Measurements from ENCODE around the gene CD8B.

DNA sequence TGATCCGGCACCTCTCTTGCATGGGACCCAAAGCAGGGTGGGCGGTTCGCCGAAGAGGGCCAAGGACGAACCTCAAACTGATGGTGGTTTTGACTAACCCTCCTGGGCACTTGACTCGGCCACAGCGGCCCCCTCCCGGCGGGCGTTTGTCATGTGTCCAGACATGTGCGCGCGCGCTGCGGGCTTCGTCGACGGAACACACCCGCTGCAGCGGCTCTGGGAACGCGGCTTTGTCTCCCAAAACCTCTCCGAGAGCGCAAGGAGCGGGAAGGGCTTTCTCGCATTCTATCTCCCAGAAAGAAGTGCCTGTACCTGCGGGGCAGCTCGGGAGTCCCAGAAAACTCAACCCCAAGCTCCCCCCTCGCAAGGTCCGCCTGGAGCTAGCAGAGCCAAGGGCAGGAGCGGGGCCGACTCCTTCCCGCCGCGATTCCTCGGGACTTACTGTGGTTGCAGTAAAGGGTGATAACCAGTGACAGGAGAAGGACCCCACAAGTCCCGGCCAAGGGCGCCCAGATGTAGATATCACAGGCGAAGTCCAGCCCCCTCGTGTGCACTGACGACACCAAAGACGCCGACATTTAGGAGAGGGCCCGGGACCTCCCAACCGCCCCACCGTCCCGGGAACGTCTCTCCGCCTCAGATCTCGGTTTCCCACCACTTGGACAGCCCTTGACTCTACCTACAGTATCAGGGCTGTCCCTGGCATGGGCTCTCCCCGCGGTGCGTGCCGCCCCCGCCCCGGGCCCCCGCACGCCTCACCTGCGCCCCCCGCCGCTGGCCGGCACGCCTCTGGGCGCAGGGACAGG lies 72.6 kb downstream of the CD8B start:
- TF ChIP-seq, protein P1, sequence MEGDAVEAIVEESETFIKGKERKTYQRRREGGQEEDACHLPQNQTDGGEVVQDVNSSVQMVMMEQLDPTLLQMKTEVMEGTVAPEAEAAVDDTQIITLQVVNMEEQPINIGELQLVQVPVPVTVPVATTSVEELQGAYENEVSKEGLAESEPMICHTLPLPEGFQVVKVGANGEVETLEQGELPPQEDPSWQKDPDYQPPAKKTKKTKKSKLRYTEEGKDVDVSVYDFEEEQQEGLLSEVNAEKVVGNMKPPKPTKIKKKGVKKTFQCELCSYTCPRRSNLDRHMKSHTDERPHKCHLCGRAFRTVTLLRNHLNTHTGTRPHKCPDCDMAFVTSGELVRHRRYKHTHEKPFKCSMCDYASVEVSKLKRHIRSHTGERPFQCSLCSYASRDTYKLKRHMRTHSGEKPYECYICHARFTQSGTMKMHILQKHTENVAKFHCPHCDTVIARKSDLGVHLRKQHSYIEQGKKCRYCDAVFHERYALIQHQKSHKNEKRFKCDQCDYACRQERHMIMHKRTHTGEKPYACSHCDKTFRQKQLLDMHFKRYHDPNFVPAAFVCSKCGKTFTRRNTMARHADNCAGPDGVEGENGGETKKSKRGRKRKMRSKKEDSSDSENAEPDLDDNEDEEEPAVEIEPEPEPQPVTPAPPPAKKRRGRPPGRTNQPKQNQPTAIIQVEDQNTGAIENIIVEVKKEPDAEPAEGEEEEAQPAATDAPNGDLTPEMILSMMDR (IDR thresholded peaks at IDR 0.05; ENCODE audit: low read length): no peak
- TF ChIP-seq EZH2 (IDR thresholded peaks at IDR 0.05; ENCODE audit: borderline replicate concordance, low read length): no peak
